GM23248 (cell line): Measurements from ENCODE around the gene SPOP. TPM values are rescaled to one million over a fixed set of nuclear protein-coding genes. Genes with fewer than 3 reads are reported as not detected.
"Not testable (repeated sequence)": the region's sequence is repeated elsewhere in the genome, so short reads cannot be mapped to it uniquely, and the experiment has no call there.

Experiments used
- DNase-seq: peaks from one replicate; pipeline ENCODE4 v3.0.0-alpha.2; 2015
- H2AFZ ChIP-seq: fragments of 200-600 bp; sonication (generic); 2 replicates; pipeline ENCODE4 v1.6.1; 2016; ENCODE audit warnings: antibody characterized with exemption
- H3F3A ChIP-seq: fragments of 200-600 bp; sonication (generic); 2 replicates; pipeline ENCODE4 v1.6.1; 2016; ENCODE audit warnings: mild to moderate bottlenecking, antibody characterized with exemption, mixed run types; ENCODE audit not compliant: insufficient read depth
- H3K27ac ChIP-seq: fragments of 200-600 bp; sonication (generic); 2 replicates; pipeline ENCODE4 v1.5.1; 2016; ENCODE audit warnings: mild to moderate bottlenecking
- H3K27me3 ChIP-seq: fragments of 200-600 bp; sonication (generic); replicated peaks from 2 replicates; pipeline ENCODE4 v1.6.1; 2016; ENCODE audit warnings: mild to moderate bottlenecking; ENCODE audit not compliant: insufficient read depth
- H3K36me3 ChIP-seq: fragments of 200-600 bp; sonication (generic); 2 replicates; pipeline ENCODE4 v1.6.1; 2016; ENCODE audit warnings: low read depth, mild to moderate bottlenecking
- H3K4me1 ChIP-seq: fragments of 200-600 bp; sonication (generic); 2 replicates; pipeline ENCODE4 v1.6.1; 2016; ENCODE audit warnings: mild to moderate bottlenecking; ENCODE audit not compliant: insufficient read depth
- H3K4me2 ChIP-seq: fragments of 200-600 bp; sonication (generic); one replicate; pipeline ENCODE4 v1.6.1; 2016; ENCODE audit warnings: mild to moderate bottlenecking; ENCODE audit not compliant: unreplicated experiment
- H3K4me3 ChIP-seq: fragments of 200-600 bp; sonication (generic); 2 replicates; pipeline ENCODE4 v1.5.1; 2016; ENCODE audit warnings: mild to moderate bottlenecking
- H3K79me2 ChIP-seq: fragments of 200-600 bp; sonication (generic); 2 replicates; pipeline ENCODE4 v1.6.1; 2016; ENCODE audit warnings: mild to moderate bottlenecking; ENCODE audit not compliant: insufficient read depth
- H3K9ac ChIP-seq: fragments of 200-600 bp; sonication (generic); 2 replicates; pipeline ENCODE4 v1.6.1; 2016; ENCODE audit warnings: mild to moderate bottlenecking
- H3K9me2 ChIP-seq: fragments of 200-600 bp; sonication (generic); 2 replicates; pipeline ENCODE4 v1.6.1; 2016; ENCODE audit warnings: mixed run types, mild to moderate bottlenecking, moderate library complexity; ENCODE audit not compliant: insufficient read depth
- H3K9me3 ChIP-seq: fragments of 200-600 bp; sonication (generic); one replicate; pipeline ENCODE4 v1.6.1; 2017; ENCODE audit warnings: low read depth
- H4K20me1 ChIP-seq: fragments of 200-600 bp; sonication (generic); 2 replicates; pipeline ENCODE4 v1.6.0; 2016; ENCODE audit not compliant: insufficient read depth
- EZH2 ChIP-seq: fragments of 200-600 bp; sonication (generic); IDR thresholded peaks from 2 replicates; pipeline ENCODE4 v1.6.1; 2018; ENCODE audit warnings: antibody characterized with exemption, mild to moderate bottlenecking; ENCODE audit not compliant: insufficient read depth, poor library complexity, severe bottlenecking
- EZH2phosphoT487 ChIP-seq: fragments of 200-600 bp; sonication (generic); IDR thresholded peaks from 2 replicates; pipeline ENCODE4 v1.6.1; 2018; ENCODE audit warnings: antibody characterized with exemption, moderate library complexity, mild to moderate bottlenecking, low read depth; ENCODE audit not compliant: insufficient read depth
- WGBS, 2 experiments: methylation state at CpG; one replicate each; pipeline ENCODE4 v1.1.6; 2015 to 2017; ENCODE audit warnings: low lambda C conversion rate in 2 of 2, low coverage in 1 of 2; ENCODE audit errors: missing lambda C conversion rate in 2 of 2; 5-methylcytosine and 5-hydroxymethylcytosine counted together
- in situ Hi-C: fragments of 300-500 bp; cut with MboI; formaldehyde crosslinking; loops from 2 replicates; pipeline ENCODE4 v1.15.0; 2020
- polyA plus RNA-seq: library from polyadenylated mRNA; unstranded; fragments of >200 nt; fragmentation: Nextera tagmentation; extraction: Ambion mirVana; gene quantifications from 2 replicates; pipeline ENCODE4 v1.2.1, GENCODE V29; 2016
- total RNA-seq: library from RNA; depleted of rRNA; stranded (reverse); fragments of >200 nt; shearing (Covaris generic); gene quantifications from 2 replicates; pipeline ENCODE4 v1.2.3, GENCODE V29; 2014; rRNA removed

Gene SPOP
- total RNA-seq (40.5 and 69.8 TPM in 2 replicates), polyA plus RNA-seq (64.1 and 66.0 TPM in 2 replicates)

GRCh38 chr17:49677933-49678847, at the start of gene SPOP:
Gene SPOP, minus strand, starts transcription at chr17:49678097. Its CDS starts 55,287 bp downstream, at chr17:49622810.
- Histone ChIP-seq H4K20me1 (no peaks in the 10 kb centered on the region), H3K9me2 (no peaks in the 10 kb centered on the region), H3K4me1 (peaks cover 28% of the 10 kb centered on the region), H3K4me2 (peak within 1 kb of the TSS; percentile 100), H3K79me2 (peaks cover 40% of the 10 kb centered on the region), H3K36me3 (0 out of 2 replicates have a peak, but pooled peaks cover 7% of the 10 kb centered on the region), H3K9me3 (no peaks in the 10 kb centered on the region), H3K9ac (peak within 1 kb of the TSS; percentile 93), H3K4me3 (peak within 1 kb of the TSS; percentile 77), H3K27me3 (no peaks in the 10 kb centered on the region), H3F3A (peaks cover 12% of the 10 kb centered on the region; the same call in 1 of the 2 replicates), H3K27ac (peak within 1 kb of the TSS; percentile 88), H2AFZ (peak within 1 kb of the TSS; percentile 98)
- no peak for TF ChIP-seq EZH2
- no peak for TF ChIP-seq EZH2phosphoT487
- 18 to 25% methylated on average over 34 to 48 of the region's 53 CpGs for WGBS, 2 experiments
- peak; percentile 99 for DNase-seq
- in situ Hi-C loops = no loop called here

- in situ Hi-C loops = no loop called here
- H3K4me2 ChIP-seq = no peak overlapping the region
- H3F3A ChIP-seq = peaks cover 11% of the 10 kb centered on the region
Measured at GRCh38 chr17:49727380-49727779, 49.5 kb upstream of the SPOP start.

GRCh38 chr17:49725452-49726130, 47.7 kb upstream of the SPOP start:
- Histone ChIP-seq H3K27me3 (no peaks in the 10 kb centered on the region), H3K27ac (no peak overlapping the region), H4K20me1 (no peaks in the 10 kb centered on the region), H2AFZ (no peak overlapping the region), H3K9ac (no peak overlapping the region), H3K79me2 (no peaks in the 10 kb centered on the region), H3K36me3 (no peaks in the 10 kb centered on the region), H3K4me1 (0 out of 2 replicates have a peak, but pooled peaks cover 8% of the 10 kb centered on the region), H3K4me2 (no peak overlapping the region), H3F3A (peaks cover 8% of the 10 kb centered on the region), H3K9me3 (no peaks in the 10 kb centered on the region), H3K4me3 (no peak overlapping the region), H3K9me2 (no peaks in the 10 kb centered on the region)
- no peak for TF ChIP-seq EZH2phosphoT487
- no peak for TF ChIP-seq EZH2
- no peak for DNase-seq
- 77 to 78% methylated on average over 7 of the region's 7 CpGs for WGBS, 2 experiments
- in situ Hi-C loops = no loop called here

More at GRCh38 chr17:49727380-49727779, 49.5 kb upstream of the SPOP start:
- no peak overlapping the region for H3K27ac ChIP-seq
- 77 to 81% methylated on average over 4 of the region's 4 CpGs for WGBS, 2 experiments
- H3K9me3 ChIP-seq = no peaks in the 10 kb centered on the region
- no peak for DNase-seq
- H3K9ac ChIP-seq = no peak overlapping the region
- no peaks in the 10 kb centered on the region for H3K27me3 ChIP-seq
- TF ChIP-seq EZH2phosphoT487 = no peak
- TF ChIP-seq EZH2 = no peak
- 0 out of 2 replicates have a peak, but pooled peaks cover 9% of the 10 kb centered on the region for H3K4me1 ChIP-seq
- no peaks in the 10 kb centered on the region for H3K9me2 ChIP-seq
- no peak overlapping the region for H2AFZ ChIP-seq
- H3K79me2 ChIP-seq = no peaks in the 10 kb centered on the region
- no peaks in the 10 kb centered on the region for H4K20me1 ChIP-seq
- H3K4me3 ChIP-seq = no peak overlapping the region
- H3K36me3 ChIP-seq = no peaks in the 10 kb centered on the region

GRCh38 chr17:49724552-49724951, 46.7 kb upstream of the SPOP start:
- WGBS, 2 experiments = 85 to 86% methylated on average over 6 of the region's 6 CpGs
- H3K36me3 ChIP-seq, H3K4me2 ChIP-seq, H3K27me3 ChIP-seq, DNase-seq, H2AFZ ChIP-seq, H3K9ac ChIP-seq, H4K20me1 ChIP-seq, H3K4me1 ChIP-seq, H3K9me3 ChIP-seq, in situ Hi-C loops, H3K4me3 ChIP-seq, H3K79me2 ChIP-seq, H3F3A ChIP-seq, H3K27ac ChIP-seq, H3K9me2 ChIP-seq: not testable (repeated sequence)
